KOPT-K1 (cell line): ENCODE measurements around the gene PRMT6.
"Not testable (repeated sequence)": the region's sequence is repeated elsewhere in the genome, so short reads cannot be mapped to it uniquely, and the experiment has no call there.

Experiments used
- H3K27ac ChIP-seq: fragments of 200-600 bp; sonication (generic); 2 replicates; pipeline ENCODE4 v1.5.1; 2016; ENCODE audit warnings: antibody characterized with exemption, mild to moderate bottlenecking, low read depth, low read length; ENCODE audit not compliant: poor library complexity, severe bottlenecking
- H3K36me3 ChIP-seq: fragments of 200-600 bp; sonication (generic); 2 replicates; pipeline ENCODE4 v1.5.1; 2017; ENCODE audit warnings: antibody characterized with exemption, mild to moderate bottlenecking, low read length, moderate library complexity; ENCODE audit not compliant: insufficient read depth
- H3K9me3 ChIP-seq: fragments of 200-600 bp; sonication (generic); 2 replicates; pipeline ENCODE4 v1.5.1; 2017; ENCODE audit warnings: antibody characterized with exemption, low read length, mild to moderate bottlenecking; ENCODE audit not compliant: insufficient read depth, poor library complexity, severe bottlenecking

PRMT6 gene

DNA sequence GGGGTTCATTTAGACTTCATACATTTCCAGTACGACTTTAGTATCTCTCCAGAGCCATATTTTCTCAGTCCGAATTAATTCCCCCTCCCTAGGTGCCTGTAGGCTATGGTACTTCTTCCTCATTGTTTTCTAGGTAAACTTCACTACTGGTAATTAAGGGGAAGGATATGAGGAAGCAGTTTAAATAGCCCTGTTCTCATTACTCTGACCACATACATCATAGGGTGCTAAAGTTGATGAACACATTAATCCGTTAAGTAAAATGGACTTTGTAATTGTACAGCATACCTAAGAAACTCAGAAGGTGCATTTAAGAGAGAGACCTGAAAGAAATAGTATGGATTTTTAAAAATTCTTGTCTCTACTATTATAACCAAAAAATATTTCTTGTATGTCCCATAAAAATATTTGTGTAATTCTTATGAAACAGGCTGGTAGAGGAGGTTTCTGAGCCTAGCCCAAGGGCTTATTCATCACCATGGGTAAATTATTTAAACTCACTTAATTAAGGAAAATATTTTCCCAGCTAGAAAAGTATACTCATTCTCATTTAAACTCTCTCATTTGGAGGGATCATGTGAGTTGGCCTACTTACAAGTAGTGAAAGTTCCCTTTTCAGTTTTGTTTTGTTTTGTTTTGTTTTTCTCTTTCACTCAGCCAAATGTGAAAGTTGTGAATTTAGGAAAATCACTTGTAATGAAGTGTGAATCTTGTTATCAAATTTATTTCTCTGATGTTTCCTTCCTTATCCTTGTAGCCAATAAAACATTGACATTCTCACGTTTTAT, 2.0 kb downstream of the PRMT6 start:
- Histone ChIP-seq H3K27ac (no peak overlapping the region), H3K9me3 (no peaks in the 10 kb centered on the region), H3K36me3 (peaks cover 23% of the 10 kb centered on the region)

DNA sequence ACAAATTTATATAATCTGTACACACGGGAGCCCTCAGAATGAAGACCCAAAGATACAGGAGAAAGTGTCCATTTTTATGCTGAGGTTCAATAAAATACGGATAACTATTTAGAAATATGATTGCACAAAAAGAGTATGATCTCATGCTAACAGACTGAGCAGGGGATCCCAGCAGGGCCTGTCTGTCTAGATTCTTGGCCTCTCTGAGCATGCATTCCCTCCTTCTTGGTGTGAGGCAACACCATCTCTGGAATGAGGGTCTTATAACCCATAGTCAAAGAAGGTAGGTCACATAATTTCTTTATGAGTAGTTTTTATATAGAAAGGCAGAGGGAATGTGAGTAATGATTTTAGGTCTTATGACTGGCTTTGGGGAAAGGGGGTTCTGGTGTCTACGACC, 5.4 kb downstream of the PRMT6 start:
- Histone ChIP-seq H3K27ac (no peak overlapping the region), H3K9me3 (no peaks in the 10 kb centered on the region), H3K36me3 (peaks cover 23% of the 10 kb centered on the region)

- Histone ChIP-seq H3K9me3 (no peaks in the 10 kb centered on the region), H3K27ac (no peak overlapping the region), H3K36me3 (no peaks in the 10 kb centered on the region)
Measured at GRCh38 chr1:107073493-107073892, 17.0 kb downstream of the PRMT6 start.

- no peak overlapping the region for H3K27ac ChIP-seq
- H3K9me3 ChIP-seq = no peaks in the 10 kb centered on the region
- H3K36me3 ChIP-seq = no peaks in the 10 kb centered on the region
Measured at GRCh38 chr1:107076841-107077240, 20.4 kb downstream of the PRMT6 start.

DNA sequence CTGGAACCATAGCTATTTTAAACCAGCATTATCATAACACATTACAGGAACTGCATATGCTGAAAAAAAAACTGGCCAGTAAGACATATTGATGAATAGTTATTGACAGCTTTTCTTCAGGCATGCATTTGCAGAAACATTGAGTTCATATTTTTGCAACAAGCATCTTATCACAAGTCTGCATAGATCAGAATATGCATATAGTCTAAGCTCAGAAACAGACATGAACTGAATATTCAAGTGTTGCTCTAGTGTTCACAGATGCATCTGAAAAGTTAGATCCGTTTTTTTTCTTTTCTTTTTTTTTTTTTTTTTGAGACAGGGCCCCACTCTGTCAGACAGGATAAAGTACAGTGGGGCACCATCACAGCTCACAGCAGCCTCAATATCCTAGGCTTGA, 22.8 kb downstream of the PRMT6 start:
- H3K9me3 ChIP-seq = peaks cover 3% of the 10 kb centered on the region
- H3K27ac ChIP-seq = no peak overlapping the region
- no peaks in the 10 kb centered on the region for H3K36me3 ChIP-seq

DNA sequence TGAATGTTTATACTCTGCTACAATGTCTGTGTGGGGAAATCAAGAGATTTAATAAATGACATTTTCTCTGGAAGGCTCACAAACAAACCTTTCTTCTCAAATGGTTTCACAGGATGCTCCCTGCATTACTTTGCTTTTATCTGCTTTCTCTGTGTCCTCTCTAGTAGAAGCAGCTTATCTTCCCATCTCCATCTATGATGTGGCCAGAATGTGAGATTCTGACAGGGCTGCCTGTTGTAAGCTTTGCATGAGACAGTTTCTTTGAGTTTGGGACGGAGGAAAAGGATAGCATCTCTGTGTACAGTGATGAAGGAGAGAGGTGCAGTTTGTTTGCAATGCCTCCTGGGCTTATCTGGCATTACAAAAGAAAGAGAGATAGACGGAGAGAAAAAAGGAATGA, 24.6 kb downstream of the PRMT6 start:
- H3K27ac ChIP-seq = no peak overlapping the region
- H3K9me3 ChIP-seq = peaks cover 12% of the 10 kb centered on the region
- no peaks in the 10 kb centered on the region for H3K36me3 ChIP-seq

DNA sequence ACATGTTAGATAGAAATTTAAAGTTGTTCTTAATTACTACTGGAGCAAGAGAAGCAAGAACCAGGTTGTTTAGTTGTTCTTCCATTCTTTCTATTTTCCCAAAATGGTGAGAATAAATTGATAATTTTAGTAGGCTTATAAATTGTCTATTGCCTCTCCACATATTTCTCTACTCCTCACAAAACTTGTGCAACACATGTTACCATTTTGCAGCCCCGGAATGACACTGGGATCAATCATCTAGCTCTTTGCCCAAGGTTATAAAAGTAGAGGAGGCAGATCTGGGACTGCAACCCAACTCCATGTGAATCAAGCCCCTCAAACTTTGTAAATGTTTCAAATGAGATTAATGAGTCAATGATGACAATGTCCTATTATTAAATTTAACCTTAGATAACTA, 34.9 kb downstream of the PRMT6 start:
- Histone ChIP-seq H3K27ac (no peak overlapping the region), H3K9me3 (no peaks in the 10 kb centered on the region), H3K36me3 (no peaks in the 10 kb centered on the region)

DNA sequence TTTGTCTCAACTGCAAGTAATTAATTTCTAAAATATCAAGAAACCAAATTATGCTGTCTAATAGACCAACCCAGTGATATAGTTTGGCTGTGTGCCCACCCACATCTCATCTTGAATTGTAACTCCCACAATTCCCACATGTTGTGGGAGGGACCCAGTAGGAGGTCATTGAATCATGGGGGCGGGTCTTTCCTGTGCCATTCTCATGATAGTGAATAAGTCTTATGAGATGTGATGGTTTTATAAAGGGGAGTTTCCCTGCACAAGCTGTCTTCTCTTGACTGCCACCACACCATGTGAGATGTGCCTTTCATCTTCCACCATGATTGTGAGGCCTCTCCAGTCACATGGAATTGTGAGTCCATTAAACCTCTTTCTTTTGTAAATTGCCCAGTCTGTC, 36.9 kb downstream of the PRMT6 start:
- H3K27ac ChIP-seq, H3K9me3 ChIP-seq: not testable (repeated sequence)

GRCh38 chr1:107095647-107096046, 39.2 kb downstream of the PRMT6 start:
- H3K9me3 ChIP-seq = no peaks in the 10 kb centered on the region
- no peaks in the 10 kb centered on the region for H3K36me3 ChIP-seq
- H3K27ac ChIP-seq = no peak overlapping the region

More for the DNA sequence above, 36.9 kb downstream of the PRMT6 start:
- H3K36me3 ChIP-seq = not testable (repeated sequence)

DNA sequence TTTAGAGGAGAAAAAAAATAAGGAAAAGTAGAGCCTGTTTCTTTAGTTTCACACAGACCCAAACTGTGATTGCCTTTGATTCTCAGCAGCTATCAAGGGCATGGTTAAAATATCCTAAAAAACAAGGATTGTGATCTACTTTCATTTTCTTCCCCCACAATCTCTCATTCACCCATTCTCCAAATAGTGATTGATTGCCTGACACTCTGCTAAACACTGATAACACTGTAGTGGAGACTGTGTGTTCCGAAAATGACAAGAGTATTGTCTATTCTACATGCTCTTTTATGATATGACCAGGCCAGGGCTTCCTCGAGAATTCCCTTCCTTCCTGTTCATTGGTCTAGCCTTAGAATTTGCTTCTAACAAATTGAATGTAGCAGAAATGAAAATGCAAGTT, 40.2 kb downstream of the PRMT6 start:
- Histone ChIP-seq H3K36me3 (no peaks in the 10 kb centered on the region), H3K27ac (no peak overlapping the region), H3K9me3 (no peaks in the 10 kb centered on the region)

DNA sequence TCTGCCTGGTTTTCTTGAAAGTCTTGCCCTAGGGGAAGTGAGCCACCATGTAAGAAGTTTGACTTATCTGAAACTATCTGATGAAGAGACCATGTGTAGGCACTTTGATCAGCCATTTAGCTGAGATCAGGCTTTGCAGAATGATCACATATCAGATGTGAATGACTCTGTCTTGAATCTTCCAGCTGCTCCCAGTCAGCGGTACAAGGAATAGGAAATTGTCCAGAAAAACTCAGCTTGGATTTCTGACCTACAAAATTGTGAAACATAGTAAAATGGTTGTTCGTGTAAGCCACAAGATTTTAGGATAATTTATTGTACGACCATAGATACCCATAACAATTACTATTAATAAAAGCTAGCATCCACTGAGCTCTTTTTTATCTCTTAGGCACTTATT, 42.5 kb downstream of the PRMT6 start:
- H3K27ac ChIP-seq = no peak overlapping the region
- H3K9me3 ChIP-seq = no peaks in the 10 kb centered on the region
- no peaks in the 10 kb centered on the region for H3K36me3 ChIP-seq

- Histone ChIP-seq H3K36me3 (no peaks in the 10 kb centered on the region), H3K9me3 (no peaks in the 10 kb centered on the region)
Measured at GRCh38 chr1:107100331-107100984, 44.0 kb downstream of the PRMT6 start.

DNA sequence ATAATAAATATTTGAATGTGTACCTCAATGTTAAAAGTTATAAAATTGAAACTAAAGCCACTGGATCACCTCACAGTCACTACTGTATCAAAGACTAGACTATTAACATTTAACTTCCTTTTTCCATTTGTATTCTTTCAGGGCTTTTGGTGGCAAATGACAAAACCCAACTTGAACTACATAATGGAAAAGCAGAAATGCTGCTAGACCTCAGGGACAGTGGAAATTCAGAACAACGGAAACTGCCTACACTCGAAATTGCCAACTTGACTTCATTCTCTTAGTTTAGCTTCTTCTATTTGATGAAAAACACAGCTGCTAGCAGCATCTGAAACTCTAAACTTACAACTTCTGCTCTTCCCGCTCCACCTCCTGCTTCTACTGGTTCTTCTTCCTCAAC, 49.4 kb downstream of the PRMT6 start:
- no peaks in the 10 kb centered on the region for H3K36me3 ChIP-seq
- no peak overlapping the region for H3K27ac ChIP-seq
- no peaks in the 10 kb centered on the region for H3K9me3 ChIP-seq

More at GRCh38 chr1:107100331-107100984, 44.0 kb downstream of the PRMT6 start:
- no peak overlapping the region for H3K27ac ChIP-seq
